ENCODE measurements around the gene PTMS.

Gene PTMS

GRCh38 chr12:6723607-6724408, 42.4 kb upstream of the PTMS start, which contains the start of gene COPS7A:
Gene COPS7A (plus strand): TSS chr12:6724046. CDS start chr12:6724657, 611 bp downstream.
- Histone ChIP-seq H3K9ac (ENCODE audit: low read length) (peak within 1 kb of the TSS; percentile 87), H2AK5ac (ENCODE audit: low read length, severe bottlenecking) (peak within 1 kb of the TSS; percentile 17), H3K4me3 (ENCODE audit: insufficient read depth in 1 of 2, low read depth in 1 of 2, low read length in 2 of 2) (peak within 1 kb of the TSS; percentile 63 to 96), H2AFZ (ENCODE audit: low read depth, low read length) (peak within 1 kb of the TSS; percentile 80), H3K4ac (ENCODE audit: low read depth in 1 of 2, low read length in 2 of 2) (peak within 1 kb of the TSS; percentile 29 to 88), H3K9me3 (ENCODE audit: control insufficient read depth, low read length) (no peaks in the 10 kb centered on the region), H2BK15ac (ENCODE audit: low read depth, poor library complexity, severe bottlenecking) (no peak within 1 kb of the TSS), H3K79me1 (replicated peaks; ENCODE audit: low read length, poor library complexity, severe bottlenecking) (peaks cover 14% of the 10 kb centered on the region), H2BK5ac (ENCODE audit: low read depth, low read length, poor library complexity, severe bottlenecking) (no peak within 1 kb of the TSS), H2BK120ac (ENCODE audit: low read depth, low read length) (no peak within 1 kb of the TSS), H4K8ac (ENCODE audit: low read length) (peak within 1 kb of the TSS; percentile 97), H3K14ac (ENCODE audit: low read length in 2 of 2) (peak within 1 kb of the TSS in 1 of 2 experiments; percentile 83), H3K4me2 (ENCODE audit: low read length, poor library complexity, severe bottlenecking) (peak within 1 kb of the TSS; percentile 85), H3K18ac (ENCODE audit: low read depth in 1 of 2, low read length in 2 of 2) (peak within 1 kb of the TSS; percentile 84 to 95), H3K36me3 (ENCODE audit: control insufficient read depth in 1 of 2, insufficient read depth in 2 of 2, low read depth in 1 of 2, low read length in 2 of 2) (peaks cover 10 to 21% of the 10 kb centered on the region in 2 experiments), H3K27me3 (ENCODE audit: control insufficient read depth in 1 of 2, insufficient read depth in 1 of 2, low read length in 2 of 2) (no peaks in the 10 kb centered on the region), H2BK12ac (ENCODE audit: low read length in 2 of 2) (no peak within 1 kb of the TSS), H3K23ac (ENCODE audit: low read length in 2 of 2) (no peak within 1 kb of the TSS), H4K91ac (ENCODE audit: low read length) (peak within 1 kb of the TSS; percentile 12), H3K4me1 (ENCODE audit: control insufficient read depth, insufficient read depth, low read depth, low read length) (peaks cover 6% of the 10 kb centered on the region), H3K27ac (ENCODE audit: low read length, poor library complexity, severe bottlenecking) (peak within 1 kb of the TSS; percentile 94)
- DNase-seq: peak; percentile 97
- WGBS: under 1% methylated on average over 48 of the region's 49 CpGs

DNA sequence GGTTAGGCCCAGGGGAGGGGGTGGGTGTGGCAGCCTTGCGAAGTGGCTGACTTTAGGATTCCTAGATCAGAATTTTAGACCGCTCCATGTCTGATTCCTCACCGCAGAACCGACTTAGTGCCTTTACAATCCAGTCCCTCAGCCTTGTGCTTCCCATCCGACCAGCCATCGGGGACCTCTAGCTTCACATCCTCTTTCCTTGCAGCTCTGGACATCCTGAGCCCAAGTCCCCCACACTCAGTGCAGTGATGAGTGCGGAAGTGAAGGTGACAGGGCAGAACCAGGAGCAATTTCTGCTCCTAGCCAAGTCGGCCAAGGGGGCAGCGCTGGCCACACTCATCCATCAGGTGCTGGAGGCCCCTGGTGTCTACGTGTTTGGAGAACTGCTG, 41.8 kb upstream of the PTMS start:
- peak overlapping the region; percentile 29 to 73 for H3K4ac ChIP-seq (ENCODE audit: low read depth in 1 of 2, low read length in 2 of 2)
- H3K79me1 ChIP-seq (replicated peaks; ENCODE audit: low read length, poor library complexity, severe bottlenecking): peaks cover 14% of the 10 kb centered on the region
- H2BK12ac ChIP-seq (ENCODE audit: low read length in 2 of 2): no peak overlapping the region
- peak overlapping the region; percentile 87 for H3K9ac ChIP-seq (ENCODE audit: low read length)
- H3K9me3 ChIP-seq (ENCODE audit: control insufficient read depth, low read length): no peaks in the 10 kb centered on the region
- H2AK5ac ChIP-seq (ENCODE audit: low read length, severe bottlenecking): peak overlapping the region; percentile 17
- WGBS: 20% methylated on average over 10 of the region's 10 CpGs
- no peak overlapping the region for H2BK15ac ChIP-seq (ENCODE audit: low read depth, poor library complexity, severe bottlenecking)
- H2BK5ac ChIP-seq (ENCODE audit: low read depth, low read length, poor library complexity, severe bottlenecking): no peak overlapping the region
- peak overlapping the region; percentile 4 to 95 for H3K18ac ChIP-seq (ENCODE audit: low read depth in 1 of 2, low read length in 2 of 2)
- peak overlapping the region; percentile 63 to 96 for H3K4me3 ChIP-seq (ENCODE audit: insufficient read depth in 1 of 2, low read depth in 1 of 2, low read length in 2 of 2)
- H3K14ac ChIP-seq (ENCODE audit: low read length in 2 of 2): peak overlapping the region in 1 of 2 experiments; percentile 39
- H3K36me3 ChIP-seq (ENCODE audit: control insufficient read depth in 1 of 2, insufficient read depth in 2 of 2, low read depth in 1 of 2, low read length in 2 of 2): peaks cover 16 to 27% of the 10 kb centered on the region in 2 experiments
- peak overlapping the region; percentile 76 for H4K8ac ChIP-seq (ENCODE audit: low read length)
- H2AFZ ChIP-seq (ENCODE audit: low read depth, low read length): no peak overlapping the region
- no peak overlapping the region for H3K23ac ChIP-seq (ENCODE audit: low read length in 2 of 2)
- peaks cover 6% of the 10 kb centered on the region for H3K4me1 ChIP-seq (ENCODE audit: control insufficient read depth, insufficient read depth, low read depth, low read length)
- H3K27ac ChIP-seq (ENCODE audit: low read length, poor library complexity, severe bottlenecking): peak overlapping the region; percentile 68
- peak overlapping the region; percentile 12 for H4K91ac ChIP-seq (ENCODE audit: low read length)
- peak overlapping the region; percentile 60 for H3K4me2 ChIP-seq (ENCODE audit: low read length, poor library complexity, severe bottlenecking)
- no peaks in the 10 kb centered on the region for H3K27me3 ChIP-seq (ENCODE audit: control insufficient read depth in 1 of 2, insufficient read depth in 1 of 2, low read length in 2 of 2)
- no peak overlapping the region for H2BK120ac ChIP-seq (ENCODE audit: low read depth, low read length)
- no peak for DNase-seq

GRCh38 chr12:6725350-6725749, 40.8 kb upstream of the PTMS start:
- Histone ChIP-seq H3K23ac (ENCODE audit: low read length in 2 of 2) (no peak overlapping the region), H3K4me2 (ENCODE audit: low read length, poor library complexity, severe bottlenecking) (no peak overlapping the region), H4K91ac (ENCODE audit: low read length) (no peak overlapping the region), H3K9ac (ENCODE audit: low read length) (peak overlapping the region; percentile 14), H2BK15ac (ENCODE audit: low read depth, poor library complexity, severe bottlenecking) (no peak overlapping the region), H2AFZ (ENCODE audit: low read depth, low read length) (no peak overlapping the region), H3K4me1 (ENCODE audit: control insufficient read depth, insufficient read depth, low read depth, low read length) (peaks cover 6% of the 10 kb centered on the region), H2BK5ac (ENCODE audit: low read depth, low read length, poor library complexity, severe bottlenecking) (no peak overlapping the region), H2AK5ac (ENCODE audit: low read length, severe bottlenecking) (no peak overlapping the region), H3K4me3 (ENCODE audit: insufficient read depth in 1 of 2, low read depth in 1 of 2, low read length in 2 of 2) (no peak overlapping the region), H3K9me3 (ENCODE audit: control insufficient read depth, low read length) (no peaks in the 10 kb centered on the region), H3K79me1 (replicated peaks; ENCODE audit: low read length, poor library complexity, severe bottlenecking) (peaks cover 19% of the 10 kb centered on the region), H3K27ac (ENCODE audit: low read length, poor library complexity, severe bottlenecking) (no peak overlapping the region), H3K36me3 (ENCODE audit: control insufficient read depth in 1 of 2, insufficient read depth in 2 of 2, low read depth in 1 of 2, low read length in 2 of 2) (peaks cover 25 to 36% of the 10 kb centered on the region in 2 experiments), H4K8ac (ENCODE audit: low read length) (no peak overlapping the region), H2BK12ac (ENCODE audit: low read length in 2 of 2) (no peak overlapping the region), H3K14ac (ENCODE audit: low read length in 2 of 2) (no peak overlapping the region), H3K4ac (ENCODE audit: low read depth in 1 of 2, low read length in 2 of 2) (no peak overlapping the region), H2BK120ac (ENCODE audit: low read depth, low read length) (no peak overlapping the region), H3K18ac (ENCODE audit: low read depth in 1 of 2, low read length in 2 of 2) (no peak overlapping the region), H3K27me3 (ENCODE audit: control insufficient read depth in 1 of 2, insufficient read depth in 1 of 2, low read length in 2 of 2) (no peaks in the 10 kb centered on the region)
- no peak for DNase-seq
- whole genome bisulfite sequencing: 99% methylated on average over 6 of the region's 7 CpGs

- H2BK5ac ChIP-seq (ENCODE audit: low read depth, low read length, poor library complexity, severe bottlenecking): no peak overlapping the region
- no peak for DNase-seq
- H3K9me3 ChIP-seq (ENCODE audit: control insufficient read depth, low read length): no peaks in the 10 kb centered on the region
- peaks cover 6% of the 10 kb centered on the region for H3K4me1 ChIP-seq (ENCODE audit: control insufficient read depth, insufficient read depth, low read depth, low read length)
- no peak overlapping the region for H2BK12ac ChIP-seq (ENCODE audit: low read length in 2 of 2)
- no peak overlapping the region for H4K91ac ChIP-seq (ENCODE audit: low read length)
- no peak overlapping the region for H2AFZ ChIP-seq (ENCODE audit: low read depth, low read length)
- 98% methylated on average over 18 of the region's 18 CpGs for WGBS
- no peak overlapping the region for H2BK120ac ChIP-seq (ENCODE audit: low read depth, low read length)
- H3K27me3 ChIP-seq (ENCODE audit: control insufficient read depth in 1 of 2, insufficient read depth in 1 of 2, low read length in 2 of 2): no peaks in the 10 kb centered on the region
- no peak overlapping the region for H2AK5ac ChIP-seq (ENCODE audit: low read length, severe bottlenecking)
- no peak overlapping the region for H4K8ac ChIP-seq (ENCODE audit: low read length)
- no peak overlapping the region for H3K14ac ChIP-seq (ENCODE audit: low read length in 2 of 2)
- H3K4me3 ChIP-seq (ENCODE audit: insufficient read depth in 1 of 2, low read depth in 1 of 2, low read length in 2 of 2): no peak overlapping the region
- no peak overlapping the region for H3K9ac ChIP-seq (ENCODE audit: low read length)
- no peak overlapping the region for H3K23ac ChIP-seq (ENCODE audit: low read length in 2 of 2)
- no peak overlapping the region for H3K4ac ChIP-seq (ENCODE audit: low read depth in 1 of 2, low read length in 2 of 2)
- no peak overlapping the region for H3K27ac ChIP-seq (ENCODE audit: low read length, poor library complexity, severe bottlenecking)
- H3K4me2 ChIP-seq (ENCODE audit: low read length, poor library complexity, severe bottlenecking): no peak overlapping the region
- H2BK15ac ChIP-seq (ENCODE audit: low read depth, poor library complexity, severe bottlenecking): no peak overlapping the region
- peaks cover 21% of the 10 kb centered on the region for H3K79me1 ChIP-seq (replicated peaks; ENCODE audit: low read length, poor library complexity, severe bottlenecking)
- peaks cover 40 to 64% of the 10 kb centered on the region in 2 experiments for H3K36me3 ChIP-seq (ENCODE audit: control insufficient read depth in 1 of 2, insufficient read depth in 2 of 2, low read depth in 1 of 2, low read length in 2 of 2)
- no peak overlapping the region for H3K18ac ChIP-seq (ENCODE audit: low read depth in 1 of 2, low read length in 2 of 2)
These were observed 37.0 kb upstream of the PTMS start for GRCh38 chr12:6729186-6729585.

Measured in mesenchymal stem cell (in vitro differentiated cells and primary cell).